Mucosa of descending colon (tissue), 3 donors: ENCODE measurements around the gene GLT6D1. TPM values are rescaled to one million over a fixed set of nuclear protein-coding genes. Genes with fewer than 3 reads are reported as not detected.

Source experiments
- ATAC-seq: fragments of 200-7000 bp; cut with Tn5 transposase; one replicate; pipeline ENCODE4 v1.9.1; 2020; ENCODE audit warnings: mild to moderate bottlenecking, moderate library complexity
- DNase-seq, 3 donors: peaks; one replicate each; pipeline ENCODE4 v3.0.0-alpha.2; 2020
- H3K36me3 ChIP-seq: fragments of 200-600 bp; one replicate; pipeline ENCODE4 v1.8.0; 2021; ENCODE audit warnings: low read depth, mild to moderate bottlenecking
- H3K4me1 ChIP-seq: fragments of 200-600 bp; one replicate; pipeline ENCODE4 v1.8.0; 2021; ENCODE audit warnings: low read depth, mild to moderate bottlenecking
- H3K4me3 ChIP-seq: fragments of 200-600 bp; one replicate; pipeline ENCODE4 v1.8.0; 2021; ENCODE audit warnings: mild to moderate bottlenecking
- H3K9me3 ChIP-seq: fragments of 200-600 bp; one replicate; pipeline ENCODE4 v1.8.0; 2021; ENCODE audit warnings: mild to moderate bottlenecking
- intact Hi-C, 2 donors: fragments of 100-400 bp; cut with DNase I in 1 of 2; cut with micrococcal nuclease in 1 of 2; formaldehyde crosslinking; loops; one replicate each; pipeline versions ENCODE4 v1.11.0 to v1.11.1; 2022; cut with DNase I, micrococcal nuclease
- long read RNA-seq, 2 donors: library from polyadenylated mRNA; unstranded; transcript quantifications; one replicate each; pipeline ENCODE4 v2.0.0, GENCODE V29; 2019 to 2021
- total RNA-seq, 3 donors: library from RNA; stranded (reverse); fragmentation: NEBNext Ultra II Directional in 2 of 3; extraction: Animal tissue kit (Norgen Biotek cat#: 25700) in 2 of 3; gene quantifications; one replicate each; pipeline versions ENCODE4 v1.2.1 to v1.2.4, GENCODE V29; 2021 to 2023
- TF ChIP-seq, protein P1 (sequence below): fragments of 200-600 bp; IDR thresholded peaks from one replicate; pipeline ENCODE4 v1.8.0; 2022; ENCODE audit warnings: antibody characterized with exemption, mild to moderate bottlenecking
- donor health status: DM: no; HTN: no; CAD: no; lungs with moderate emphysema.
- donor health status: DM: no; HTN: no; CAD: no.
- donor health status: DM: no; HTN: yes; CAD: no.

Gene GLT6D1, protein sequence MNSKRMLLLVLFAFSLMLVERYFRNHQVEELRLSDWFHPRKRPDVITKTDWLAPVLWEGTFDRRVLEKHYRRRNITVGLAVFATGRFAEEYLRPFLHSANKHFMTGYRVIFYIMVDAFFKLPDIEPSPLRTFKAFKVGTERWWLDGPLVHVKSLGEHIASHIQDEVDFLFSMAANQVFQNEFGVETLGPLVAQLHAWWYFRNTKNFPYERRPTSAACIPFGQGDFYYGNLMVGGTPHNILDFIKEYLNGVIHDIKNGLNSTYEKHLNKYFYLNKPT
- total RNA-seq = not detected
- long read RNA-seq, donor 1 = 0 reads
- long read RNA-seq, donor 2 = 0 reads

DNA sequence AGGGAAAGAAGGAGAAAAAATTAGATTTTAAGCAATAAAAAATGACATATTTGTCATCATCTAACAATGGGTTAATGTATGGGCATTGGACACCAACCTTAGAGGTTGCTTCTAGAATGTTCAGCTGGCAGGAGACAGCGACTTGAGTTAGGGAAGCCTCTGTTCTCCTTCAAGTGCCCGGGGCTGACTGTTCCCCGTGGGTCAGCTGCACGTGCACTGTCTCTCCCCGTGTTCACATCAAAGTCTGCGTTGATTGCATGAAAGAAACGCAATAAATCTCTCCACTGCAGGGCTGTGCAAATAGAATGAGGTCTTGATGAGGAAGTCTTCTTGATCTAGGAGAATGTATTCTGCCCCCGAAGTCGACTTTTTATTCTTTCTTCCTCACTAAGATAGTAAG is at the start of gene GLT6D1:
Gene GLT6D1, minus strand, starts transcription at position 345 of the 400 bp plus-strand sequence. CDS start 353 bp downstream, outside the sequence.
- ATAC-seq = no peak
- Histone ChIP-seq H3K36me3 (no peaks in the 10 kb centered on the region), H3K4me1 (no peaks in the 10 kb centered on the region), H3K4me3 (no peak within 1 kb of the TSS), H3K9me3 (peaks cover 3% of the 10 kb centered on the region)
- intact Hi-C loops = no loop called here
- TF ChIP-seq, protein P1, sequence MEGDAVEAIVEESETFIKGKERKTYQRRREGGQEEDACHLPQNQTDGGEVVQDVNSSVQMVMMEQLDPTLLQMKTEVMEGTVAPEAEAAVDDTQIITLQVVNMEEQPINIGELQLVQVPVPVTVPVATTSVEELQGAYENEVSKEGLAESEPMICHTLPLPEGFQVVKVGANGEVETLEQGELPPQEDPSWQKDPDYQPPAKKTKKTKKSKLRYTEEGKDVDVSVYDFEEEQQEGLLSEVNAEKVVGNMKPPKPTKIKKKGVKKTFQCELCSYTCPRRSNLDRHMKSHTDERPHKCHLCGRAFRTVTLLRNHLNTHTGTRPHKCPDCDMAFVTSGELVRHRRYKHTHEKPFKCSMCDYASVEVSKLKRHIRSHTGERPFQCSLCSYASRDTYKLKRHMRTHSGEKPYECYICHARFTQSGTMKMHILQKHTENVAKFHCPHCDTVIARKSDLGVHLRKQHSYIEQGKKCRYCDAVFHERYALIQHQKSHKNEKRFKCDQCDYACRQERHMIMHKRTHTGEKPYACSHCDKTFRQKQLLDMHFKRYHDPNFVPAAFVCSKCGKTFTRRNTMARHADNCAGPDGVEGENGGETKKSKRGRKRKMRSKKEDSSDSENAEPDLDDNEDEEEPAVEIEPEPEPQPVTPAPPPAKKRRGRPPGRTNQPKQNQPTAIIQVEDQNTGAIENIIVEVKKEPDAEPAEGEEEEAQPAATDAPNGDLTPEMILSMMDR = no peak
- no peak for DNase-seq

DNA sequence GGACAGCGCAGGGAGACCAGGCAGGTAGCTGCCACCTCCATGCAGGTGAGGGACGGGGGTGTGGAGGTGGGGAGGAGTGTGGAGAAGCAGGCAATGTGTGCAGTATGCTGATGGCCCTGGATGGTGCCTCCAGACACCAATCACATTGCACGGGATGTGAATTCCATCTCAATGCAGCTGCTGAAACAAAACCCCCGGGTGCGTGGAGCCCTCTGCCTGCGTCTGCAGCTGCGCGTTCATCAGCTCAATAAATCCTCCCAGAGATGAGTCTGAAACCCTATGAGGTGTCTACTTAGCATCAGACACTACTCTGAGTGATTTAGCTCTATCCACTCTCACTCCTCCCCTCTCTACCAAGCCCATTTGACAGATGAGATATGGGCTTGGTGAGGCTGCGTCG is 49.7 kb upstream of the GLT6D1 start:
- intact Hi-C loops = no loop called here
- TF ChIP-seq, protein P1 = no peak
- no peak for ATAC-seq
- H3K4me1 ChIP-seq = no peaks in the 10 kb centered on the region
- H3K36me3 ChIP-seq = no peaks in the 10 kb centered on the region
- no peak overlapping the region for H3K4me3 ChIP-seq
- H3K9me3 ChIP-seq = no peaks in the 10 kb centered on the region
- no peak for DNase-seq

DNA sequence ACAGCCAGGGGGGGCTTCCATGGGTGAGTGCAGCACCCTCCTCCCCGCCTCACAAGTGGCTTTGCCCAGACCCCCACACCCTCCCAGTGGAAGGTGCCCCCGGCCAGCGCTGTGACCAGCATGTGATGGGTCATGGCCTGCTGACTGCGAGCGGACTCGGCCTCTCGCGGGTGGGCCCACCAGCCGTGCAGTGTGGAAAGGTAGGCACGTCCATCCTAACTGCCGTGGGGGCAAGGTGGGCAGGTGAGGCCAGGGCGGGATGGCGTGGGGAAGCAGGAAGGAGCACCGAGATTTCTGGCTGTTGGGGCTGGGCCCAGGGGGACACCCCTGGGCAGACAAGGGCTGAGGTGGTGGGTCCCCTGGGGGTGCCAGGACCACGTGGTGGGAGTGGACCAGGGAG is 47.9 kb upstream of the GLT6D1 start:
- H3K4me3 ChIP-seq = no peak overlapping the region
- TF ChIP-seq, protein P1 = no peak
- no peaks in the 10 kb centered on the region for H3K9me3 ChIP-seq
- ATAC-seq (no peak), DNase-seq (no peak)
- intact Hi-C loops = no loop called here
- H3K4me1 ChIP-seq = no peaks in the 10 kb centered on the region
- no peaks in the 10 kb centered on the region for H3K36me3 ChIP-seq

DNA sequence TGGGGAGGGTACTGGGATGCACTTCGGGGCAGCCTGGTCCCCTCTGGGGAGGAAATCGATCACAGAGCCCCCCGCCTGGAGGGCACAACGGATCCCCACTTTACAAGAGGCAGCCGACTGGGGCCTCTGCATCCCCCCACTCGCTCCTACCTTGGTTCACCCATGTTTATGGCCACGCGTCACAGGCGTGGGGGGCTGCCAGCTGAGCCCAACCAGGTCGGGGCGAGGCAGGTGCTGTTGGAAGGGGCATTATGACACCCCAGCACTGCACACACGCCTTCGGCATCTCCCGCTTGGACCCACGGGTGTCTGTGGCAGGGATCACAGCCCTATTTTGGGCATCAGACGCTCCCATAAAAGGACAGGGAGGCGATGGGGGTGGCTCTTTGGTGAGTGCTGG is 45.4 kb upstream of the GLT6D1 start:
- DNase-seq = no peak
- Histone ChIP-seq H3K36me3 (no peaks in the 10 kb centered on the region), H3K9me3 (no peaks in the 10 kb centered on the region), H3K4me1 (no peaks in the 10 kb centered on the region), H3K4me3 (no peak overlapping the region)
- ATAC-seq = no peak
- TF ChIP-seq, protein P1 = no peak
- intact Hi-C loops = no loop called here

DNA sequence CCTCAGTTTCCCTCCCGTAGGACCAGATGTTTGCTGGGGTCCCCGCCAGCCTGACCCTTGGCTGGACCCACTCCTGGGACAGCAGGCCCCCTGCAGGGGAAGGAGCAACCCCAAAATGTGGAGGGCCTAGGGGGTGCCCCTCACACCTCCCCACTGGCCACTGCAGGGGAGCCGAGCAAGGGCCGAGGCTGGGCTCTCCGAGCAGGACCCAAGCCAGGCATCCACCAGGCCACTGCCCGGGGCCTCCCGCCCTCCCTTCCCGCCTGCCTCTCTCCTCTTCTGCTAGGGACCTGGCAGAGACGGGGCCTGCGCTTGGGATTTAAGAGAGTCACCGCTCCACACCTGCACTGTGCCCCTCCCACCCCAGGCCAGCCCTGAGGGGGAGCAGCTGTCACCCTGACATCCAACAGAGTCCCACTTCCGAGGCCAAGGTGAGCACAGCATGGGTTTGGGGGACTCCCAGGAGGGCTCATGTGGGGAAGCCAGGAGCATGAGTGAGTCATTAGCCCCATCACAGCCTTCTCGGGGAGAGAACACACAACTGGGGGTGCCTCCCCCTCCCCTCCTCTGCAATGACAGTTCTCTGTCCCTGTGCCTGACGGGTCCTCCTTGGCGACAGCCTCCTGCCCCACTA is 44.2 kb upstream of the GLT6D1 start:
- Histone ChIP-seq H3K4me3 (no peak overlapping the region), H3K9me3 (no peaks in the 10 kb centered on the region), H3K4me1 (no peaks in the 10 kb centered on the region), H3K36me3 (no peaks in the 10 kb centered on the region)
- TF ChIP-seq, protein P1 = no peak
- ATAC-seq (no peak), DNase-seq (no peak)
- intact Hi-C loops = no loop called here
